ENCODE measurements around the gene BBS5.

Gene BBS5

GRCh38 chr2:169486487-169486886, 7.2 kb downstream of the BBS5 start:
- H3K4me1 ChIP-seq (ENCODE audit: control insufficient read depth, insufficient read depth, low read length), result no peaks in the 10 kb centered on the region

GRCh38 chr2:169490834-169491233, 11.5 kb downstream of the BBS5 start:
- Histone ChIP-seq H3K9me3 (replicated peaks; ENCODE audit: low read length) (no peaks in the 10 kb centered on the region), H3K27me3 (ENCODE audit: control insufficient read depth, insufficient read depth, low read length) (no peaks in the 10 kb centered on the region), H3K4me1 (ENCODE audit: control insufficient read depth, insufficient read depth, low read length) (no peaks in the 10 kb centered on the region), H3K4me3 (ENCODE audit: low read length) (no peak overlapping the region), H3K9ac (ENCODE audit: low read depth, low read length) (no peak overlapping the region), H3K4me2 (ENCODE audit: low read length) (no peak overlapping the region), H3K36me3 (ENCODE audit: insufficient read depth, low read length) (no peaks in the 10 kb centered on the region)

More at GRCh38 chr2:169486487-169486886, 7.2 kb downstream of the BBS5 start:
- Histone ChIP-seq H3K4me3 (ENCODE audit: low read length) (no peak overlapping the region), H3K36me3 (ENCODE audit: insufficient read depth, low read length) (peaks cover 19% of the 10 kb centered on the region), H3K9me3 (replicated peaks; ENCODE audit: low read length) (no peaks in the 10 kb centered on the region), H3K9ac (ENCODE audit: low read depth, low read length) (no peak overlapping the region), H3K27me3 (ENCODE audit: control insufficient read depth, insufficient read depth, low read length) (no peaks in the 10 kb centered on the region), H3K4me2 (ENCODE audit: low read length) (no peak overlapping the region)

- no peak overlapping the region for H3K9ac ChIP-seq (ENCODE audit: low read depth, low read length)
- no peaks in the 10 kb centered on the region for H3K36me3 ChIP-seq (ENCODE audit: insufficient read depth, low read length)
- no peaks in the 10 kb centered on the region for H3K27me3 ChIP-seq (ENCODE audit: control insufficient read depth, insufficient read depth, low read length)
- H3K9me3 ChIP-seq (replicated peaks; ENCODE audit: low read length), result no peaks in the 10 kb centered on the region
- H3K4me1 ChIP-seq (ENCODE audit: control insufficient read depth, insufficient read depth, low read length), result no peaks in the 10 kb centered on the region
- H3K4me3 ChIP-seq (ENCODE audit: low read length), result no peak overlapping the region
- H3K4me2 ChIP-seq (ENCODE audit: low read length), result no peak overlapping the region
Observed at GRCh38 chr2:169491378-169491777, 12.1 kb downstream of the BBS5 start.

GRCh38 chr2:169493360-169493759, 14.1 kb downstream of the BBS5 start:
- H3K4me1 ChIP-seq (ENCODE audit: control insufficient read depth, insufficient read depth, low read length), result no peaks in the 10 kb centered on the region
- H3K36me3 ChIP-seq (ENCODE audit: insufficient read depth, low read length), result peaks cover 4% of the 10 kb centered on the region
- no peak overlapping the region for H3K4me3 ChIP-seq (ENCODE audit: low read length)
- H3K4me2 ChIP-seq (ENCODE audit: low read length), result no peak overlapping the region
- H3K27me3 ChIP-seq (ENCODE audit: control insufficient read depth, insufficient read depth, low read length), result no peaks in the 10 kb centered on the region
- no peaks in the 10 kb centered on the region for H3K9me3 ChIP-seq (replicated peaks; ENCODE audit: low read length)
- no peak overlapping the region for H3K9ac ChIP-seq (ENCODE audit: low read depth, low read length)

GRCh38 chr2:169495310-169495928, 16.1 kb downstream of the BBS5 start:
- no peaks in the 10 kb centered on the region for H3K9me3 ChIP-seq (replicated peaks; ENCODE audit: low read length)
- no peak overlapping the region for H3K9ac ChIP-seq (ENCODE audit: low read depth, low read length)
- no peaks in the 10 kb centered on the region for H3K27me3 ChIP-seq (ENCODE audit: control insufficient read depth, insufficient read depth, low read length)
- no peaks in the 10 kb centered on the region for H3K4me1 ChIP-seq (ENCODE audit: control insufficient read depth, insufficient read depth, low read length)
- H3K4me2 ChIP-seq (ENCODE audit: low read length), result no peak overlapping the region
- H3K4me3 ChIP-seq (ENCODE audit: low read length), result no peak overlapping the region
- H3K36me3 ChIP-seq (ENCODE audit: insufficient read depth, low read length), result peaks cover 4% of the 10 kb centered on the region

- Histone ChIP-seq H3K9ac (ENCODE audit: low read depth, low read length) (no peak overlapping the region), H3K4me1 (ENCODE audit: control insufficient read depth, insufficient read depth, low read length) (peaks cover 22% of the 10 kb centered on the region), H3K9me3 (replicated peaks; ENCODE audit: low read length) (no peaks in the 10 kb centered on the region), H3K36me3 (ENCODE audit: insufficient read depth, low read length) (peaks cover 6% of the 10 kb centered on the region), H3K4me3 (ENCODE audit: low read length) (no peak overlapping the region), H3K4me2 (ENCODE audit: low read length) (no peak overlapping the region), H3K27me3 (ENCODE audit: control insufficient read depth, insufficient read depth, low read length) (no peaks in the 10 kb centered on the region)
Observed at GRCh38 chr2:169504651-169505050, 25.4 kb downstream of the BBS5 start.

GRCh38 chr2:169507698-169508097, 28.4 kb downstream of the BBS5 start:
- Histone ChIP-seq H3K36me3 (ENCODE audit: insufficient read depth, low read length) (peaks cover 3% of the 10 kb centered on the region), H3K27me3 (ENCODE audit: control insufficient read depth, insufficient read depth, low read length) (no peaks in the 10 kb centered on the region), H3K4me2 (ENCODE audit: low read length) (peak overlapping the region; percentile 31), H3K9me3 (replicated peaks; ENCODE audit: low read length) (no peaks in the 10 kb centered on the region), H3K4me3 (ENCODE audit: low read length) (no peak overlapping the region), H3K4me1 (ENCODE audit: control insufficient read depth, insufficient read depth, low read length) (peaks cover 41% of the 10 kb centered on the region), H3K9ac (ENCODE audit: low read depth, low read length) (peak overlapping the region; percentile 29)

- Histone ChIP-seq H3K9ac (ENCODE audit: low read depth, low read length) (peak within 1 kb of the TSS; percentile 78), H3K9me3 (replicated peaks; ENCODE audit: low read length) (no peaks in the 10 kb centered on the region), H3K27me3 (ENCODE audit: control insufficient read depth, insufficient read depth, low read length) (no peaks in the 10 kb centered on the region), H3K4me2 (ENCODE audit: low read length) (peak within 1 kb of the TSS; percentile 72), H3K36me3 (ENCODE audit: insufficient read depth, low read length) (peaks cover under 1% of the 10 kb centered on the region), H3K4me3 (ENCODE audit: low read length) (peak within 1 kb of the TSS; percentile 66), H3K4me1 (ENCODE audit: control insufficient read depth, insufficient read depth, low read length) (peaks cover 51% of the 10 kb centered on the region)
Observed at GRCh38 chr2:169509298-169509885, 30.1 kb downstream of the BBS5 start, which contains the start of gene KLHL41. TSS of gene KLHL41 (plus strand) at chr2:169509702. CDS start at chr2:169509779, 77 bp downstream.

GRCh38 chr2:169509955-169510354, 30.7 kb downstream of the BBS5 start:
- Histone ChIP-seq H3K4me2 (ENCODE audit: low read length) (peak overlapping the region; percentile 72), H3K27me3 (ENCODE audit: control insufficient read depth, insufficient read depth, low read length) (no peaks in the 10 kb centered on the region), H3K4me1 (ENCODE audit: control insufficient read depth, insufficient read depth, low read length) (peaks cover 52% of the 10 kb centered on the region), H3K9me3 (replicated peaks; ENCODE audit: low read length) (no peaks in the 10 kb centered on the region), H3K36me3 (ENCODE audit: insufficient read depth, low read length) (no peaks in the 10 kb centered on the region), H3K4me3 (ENCODE audit: low read length) (peak overlapping the region; percentile 66), H3K9ac (ENCODE audit: low read depth, low read length) (peak overlapping the region; percentile 78)

GRCh38 chr2:169510496-169510895, 31.2 kb downstream of the BBS5 start:
- peak overlapping the region; percentile 72 for H3K4me2 ChIP-seq (ENCODE audit: low read length)
- H3K4me3 ChIP-seq (ENCODE audit: low read length), result peak overlapping the region; percentile 66
- no peaks in the 10 kb centered on the region for H3K36me3 ChIP-seq (ENCODE audit: insufficient read depth, low read length)
- H3K4me1 ChIP-seq (ENCODE audit: control insufficient read depth, insufficient read depth, low read length), result peaks cover 52% of the 10 kb centered on the region
- peak overlapping the region; percentile 78 for H3K9ac ChIP-seq (ENCODE audit: low read depth, low read length)
- H3K9me3 ChIP-seq (replicated peaks; ENCODE audit: low read length), result no peaks in the 10 kb centered on the region
- no peaks in the 10 kb centered on the region for H3K27me3 ChIP-seq (ENCODE audit: control insufficient read depth, insufficient read depth, low read length)

- Histone ChIP-seq H3K36me3 (ENCODE audit: insufficient read depth, low read length) (no peaks in the 10 kb centered on the region), H3K4me1 (ENCODE audit: control insufficient read depth, insufficient read depth, low read length) (peaks cover 52% of the 10 kb centered on the region), H3K9ac (ENCODE audit: low read depth, low read length) (peak overlapping the region; percentile 78), H3K27me3 (ENCODE audit: control insufficient read depth, insufficient read depth, low read length) (no peaks in the 10 kb centered on the region), H3K4me3 (ENCODE audit: low read length) (peak overlapping the region; percentile 66), H3K9me3 (replicated peaks; ENCODE audit: low read length) (no peaks in the 10 kb centered on the region), H3K4me2 (ENCODE audit: low read length) (peak overlapping the region; percentile 72)
Observed at GRCh38 chr2:169511818-169512217, 32.5 kb downstream of the BBS5 start.

GRCh38 chr2:169512525-169512924, 33.2 kb downstream of the BBS5 start:
- Histone ChIP-seq H3K9ac (ENCODE audit: low read depth, low read length) (peak overlapping the region; percentile 78), H3K4me3 (ENCODE audit: low read length) (peak overlapping the region; percentile 66), H3K4me1 (ENCODE audit: control insufficient read depth, insufficient read depth, low read length) (peaks cover 46% of the 10 kb centered on the region)

More at GRCh38 chr2:169512525-169512924, 33.2 kb downstream of the BBS5 start:
- H3K9me3 ChIP-seq (replicated peaks; ENCODE audit: low read length), result no peaks in the 10 kb centered on the region
- H3K4me2 ChIP-seq (ENCODE audit: low read length), result peak overlapping the region; percentile 72
- no peaks in the 10 kb centered on the region for H3K36me3 ChIP-seq (ENCODE audit: insufficient read depth, low read length)
- H3K27me3 ChIP-seq (ENCODE audit: control insufficient read depth, insufficient read depth, low read length), result no peaks in the 10 kb centered on the region
